SU-DHL-6 (cell line): ENCODE results near the gene KIF15.

Experiments
- H2AFZ ChIP-seq: fragments of 200-600 bp; sonication (generic); 2 replicates; pipeline ENCODE4 v1.6.1; 2014; ENCODE audit warnings: low read depth, mild to moderate bottlenecking, moderate library complexity, mixed read lengths, antibody characterized with exemption, low read length; ENCODE audit not compliant: severe bottlenecking
- H3F3A ChIP-seq: fragments of 200-600 bp; shearing (Covaris generic); 2 replicates; pipeline ENCODE4 v1.6.0; 2016; ENCODE audit warnings: antibody characterized with exemption, mild to moderate bottlenecking; ENCODE audit not compliant: insufficient read depth
- H3K27ac ChIP-seq: fragments of 200-600 bp; sonication (generic); 2 replicates; pipeline ENCODE4 v1.5.1; 2016; ENCODE audit warnings: low read depth, mild to moderate bottlenecking, low read length, moderate library complexity, mixed read lengths
- H3K27me3 ChIP-seq: fragments of 200-600 bp; sonication (generic), shearing (Covaris generic); 2 replicates; pipeline ENCODE4 v1.6.0; 2014; ENCODE audit warnings: mild to moderate bottlenecking, low read length
- H3K36me3 ChIP-seq: fragments of 200-600 bp; sonication (generic); 2 replicates; pipeline ENCODE4 v1.6.1; 2014; ENCODE audit warnings: mild to moderate bottlenecking, low read length, mixed read lengths
- H3K4me2 ChIP-seq: fragments of 300-600, 200-600 bp; shearing (Covaris generic), sonication (generic); 2 replicates; pipeline ENCODE4 v1.6.0; 2014; ENCODE audit warnings: low read length, low read depth, mild to moderate bottlenecking; ENCODE audit not compliant: poor library complexity, severe bottlenecking
- H3K4me3 ChIP-seq: fragments of 200-600 bp; sonication (generic); 2 replicates; pipeline ENCODE4 v1.5.1; 2014; ENCODE audit warnings: antibody characterized with exemption, low read length, mild to moderate bottlenecking, mixed read lengths; ENCODE audit not compliant: insufficient read depth, poor library complexity, severe bottlenecking
- H3K79me2 ChIP-seq: fragments of 200-600 bp; sonication (generic); 2 replicates; pipeline ENCODE4 v1.6.1; 2014; ENCODE audit warnings: mild to moderate bottlenecking, low read length, moderate library complexity; ENCODE audit not compliant: insufficient read depth
- H3K9ac ChIP-seq: fragments of 200-600 bp; sonication (generic); 2 replicates; pipeline ENCODE4 v1.7.0; 2014; ENCODE audit warnings: mild to moderate bottlenecking, low read length
- H3K9me2 ChIP-seq: fragments of 200-600 bp; sonication (generic); replicated peaks from 2 replicates; pipeline ENCODE4 v1.6.1; 2014; ENCODE audit warnings: low read length; ENCODE audit not compliant: insufficient read depth
- H3K9me3 ChIP-seq: fragments of 200-600 bp; sonication (generic); 2 replicates; pipeline ENCODE4 v1.6.1; 2014; ENCODE audit warnings: low read length, mixed read lengths; ENCODE audit not compliant: insufficient read depth
- H4K20me1 ChIP-seq: fragments of 200-600 bp; sonication (generic); 2 replicates; pipeline ENCODE4 v1.6.1; 2014; ENCODE audit warnings: low read depth, mild to moderate bottlenecking, antibody characterized with exemption, low read length, moderate library complexity, mixed read lengths
- CTCF ChIP-seq: fragments of 200-600 bp; sonication (generic); IDR thresholded peaks from one replicate; pipeline ENCODE4 v1.5.1; 2017; ENCODE audit warnings: antibody characterized with exemption, mild to moderate bottlenecking, low read length, moderate library complexity; ENCODE audit not compliant: insufficient read depth, poor library complexity, severe bottlenecking
- EZH2phosphoT487 ChIP-seq: fragments of 200-600 bp; sonication (generic), shearing (Covaris generic); conservative IDR thresholded peaks from 2 replicates; pipeline ENCODE4 v1.6.1; 2018; ENCODE audit warnings: mild to moderate bottlenecking, antibody characterized with exemption, low read length, moderate library complexity, mixed read lengths

Gene KIF15

GRCh38 chr3:44764248-44764647, 2.7 kb downstream of the KIF15 start:
- TF ChIP-seq CTCF (no peak), EZH2phosphoT487 (no peak)
- no peak overlapping the region for H3K9ac ChIP-seq
- H3K79me2 ChIP-seq, result peaks cover 89% of the 10 kb centered on the region
- H4K20me1 ChIP-seq, result no peaks in the 10 kb centered on the region
- no peaks in the 10 kb centered on the region for H3K9me2 ChIP-seq
- H3F3A ChIP-seq, result no peaks in the 10 kb centered on the region
- H3K9me3 ChIP-seq, result no peaks in the 10 kb centered on the region
- H3K36me3 ChIP-seq, result peaks cover 44% of the 10 kb centered on the region
- H3K4me3 ChIP-seq, result no peak overlapping the region
- H3K27ac ChIP-seq, result no peak overlapping the region
- H3K27me3 ChIP-seq, result no peaks in the 10 kb centered on the region
- H2AFZ ChIP-seq, result no peak overlapping the region
- H3K4me2 ChIP-seq, result peak overlapping the region; percentile 13

DNA sequence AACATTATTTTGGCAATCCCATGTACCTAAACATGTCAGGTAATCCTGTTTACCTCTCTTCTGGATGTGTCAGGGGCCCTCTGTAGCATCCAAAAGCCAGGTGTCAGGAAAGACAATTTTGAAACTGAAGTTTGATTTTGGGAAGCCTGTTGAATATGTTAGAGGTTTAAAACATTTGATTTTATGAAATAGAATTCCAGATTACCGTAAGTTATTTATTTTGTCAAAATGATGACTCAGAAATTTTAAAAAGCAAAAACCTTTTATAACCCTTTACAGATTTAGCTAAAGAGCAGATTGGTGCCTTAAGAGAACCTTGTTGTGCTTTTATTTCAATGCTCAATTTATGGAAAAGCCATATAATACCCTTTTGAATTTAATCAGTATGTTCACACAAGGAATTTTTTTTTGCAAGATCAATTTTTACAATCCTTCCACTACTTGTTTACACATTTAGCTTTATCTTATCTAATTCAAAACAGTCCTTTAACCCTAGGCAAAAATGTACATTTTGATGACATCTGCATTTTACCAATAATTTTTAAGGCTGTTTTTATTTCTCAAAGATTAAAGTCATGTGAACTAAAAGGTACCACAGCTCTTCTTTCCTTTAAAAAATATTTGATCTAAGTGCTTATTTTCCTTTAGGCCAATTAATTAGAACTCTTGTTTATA, 10.0 kb downstream of the KIF15 start:
- no peaks in the 10 kb centered on the region for H4K20me1 ChIP-seq
- TF ChIP-seq CTCF (no peak), EZH2phosphoT487 (no peak)
- no peak overlapping the region for H3K4me3 ChIP-seq
- no peaks in the 10 kb centered on the region for H3F3A ChIP-seq
- H2AFZ ChIP-seq, result no peak overlapping the region
- H3K9me3 ChIP-seq, result peaks cover 27% of the 10 kb centered on the region
- no peak overlapping the region for H3K9ac ChIP-seq
- no peak overlapping the region for H3K4me2 ChIP-seq
- peaks cover 75% of the 10 kb centered on the region for H3K79me2 ChIP-seq
- no peaks in the 10 kb centered on the region for H3K27me3 ChIP-seq
- H3K36me3 ChIP-seq, result peaks cover 57% of the 10 kb centered on the region
- no peaks in the 10 kb centered on the region for H3K9me2 ChIP-seq
- H3K27ac ChIP-seq, result no peak overlapping the region

- H3K27me3 ChIP-seq, result no peaks in the 10 kb centered on the region
- H3K4me3 ChIP-seq, result no peak overlapping the region
- peaks cover 76% of the 10 kb centered on the region for H3K79me2 ChIP-seq
- H3K36me3 ChIP-seq, result peaks cover 61% of the 10 kb centered on the region
- no peak overlapping the region for H3K4me2 ChIP-seq
- no peaks in the 10 kb centered on the region for H3K9me2 ChIP-seq
- H3F3A ChIP-seq, result no peaks in the 10 kb centered on the region
- H3K9me3 ChIP-seq, result peaks cover 27% of the 10 kb centered on the region
- H4K20me1 ChIP-seq, result no peaks in the 10 kb centered on the region
- no peak overlapping the region for H2AFZ ChIP-seq
- H3K9ac ChIP-seq, result no peak overlapping the region
- H3K27ac ChIP-seq, result no peak overlapping the region
- no peak for TF ChIP-seq CTCF
- TF ChIP-seq EZH2phosphoT487, result no peak
Observed at GRCh38 chr3:44772099-44772442, 10.5 kb downstream of the KIF15 start.
